ENCODE measurements around the gene MSH5. TPM values are rescaled to one million over a fixed set of nuclear protein-coding genes. Genes with fewer than 3 reads are reported as not detected.
A peak's percentile ranks its signal among the peaks of the same experiment; 100 is the strongest.

Gene MSH5
- total and polyA plus RNA-seq, 2 of the 13 experiments (the other 11 are each of a cell fraction or from before 2014, with no cell fraction given): 10.2 to 38.7 TPM

DNA sequence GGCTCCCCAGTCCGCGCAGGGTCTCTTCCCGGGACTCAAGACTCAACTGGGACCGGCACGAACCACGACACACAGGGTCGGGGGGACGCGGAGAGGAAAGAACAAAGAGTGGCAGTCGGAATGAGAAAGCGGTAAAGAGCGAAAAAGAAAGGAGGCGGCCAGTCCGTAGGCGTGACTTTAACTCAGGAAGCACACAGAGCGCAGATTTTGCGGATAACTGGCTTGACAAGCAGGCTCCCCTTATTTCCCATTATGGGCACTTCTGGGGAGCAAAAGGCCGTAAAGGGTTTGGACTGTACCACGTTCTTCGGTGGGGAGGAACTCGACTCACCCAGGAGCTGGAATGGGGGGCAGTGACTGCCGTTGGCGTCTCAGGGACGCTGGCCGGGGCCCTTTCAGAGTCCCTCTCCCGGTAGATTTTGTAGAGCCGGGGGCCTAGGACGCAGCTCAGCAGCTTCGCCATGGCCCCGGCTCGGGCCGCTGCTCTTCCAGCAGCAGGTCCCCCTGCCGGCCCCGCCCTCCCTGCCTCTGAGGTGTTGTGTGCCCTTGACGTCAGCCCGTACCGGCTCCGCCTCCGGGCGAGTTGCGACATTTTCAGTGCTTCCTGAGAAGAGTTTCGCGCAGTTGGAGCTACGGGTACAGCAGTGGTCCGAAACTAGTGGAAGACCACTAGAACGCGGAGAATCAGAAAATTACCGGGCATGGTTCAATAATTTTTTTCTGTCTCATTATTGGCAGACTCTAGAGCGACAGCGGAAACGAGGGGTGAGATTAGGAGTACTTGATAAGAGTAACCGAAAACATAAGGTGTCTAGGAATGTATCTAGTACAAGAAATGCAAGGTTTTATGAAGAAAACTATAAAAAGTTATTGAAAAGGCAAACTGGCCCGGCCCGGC, 36.7 kb upstream of the MSH5 start, which contains the start of gene ABHD16A (continued):
- TF ChIP-seq, protein P1, sequence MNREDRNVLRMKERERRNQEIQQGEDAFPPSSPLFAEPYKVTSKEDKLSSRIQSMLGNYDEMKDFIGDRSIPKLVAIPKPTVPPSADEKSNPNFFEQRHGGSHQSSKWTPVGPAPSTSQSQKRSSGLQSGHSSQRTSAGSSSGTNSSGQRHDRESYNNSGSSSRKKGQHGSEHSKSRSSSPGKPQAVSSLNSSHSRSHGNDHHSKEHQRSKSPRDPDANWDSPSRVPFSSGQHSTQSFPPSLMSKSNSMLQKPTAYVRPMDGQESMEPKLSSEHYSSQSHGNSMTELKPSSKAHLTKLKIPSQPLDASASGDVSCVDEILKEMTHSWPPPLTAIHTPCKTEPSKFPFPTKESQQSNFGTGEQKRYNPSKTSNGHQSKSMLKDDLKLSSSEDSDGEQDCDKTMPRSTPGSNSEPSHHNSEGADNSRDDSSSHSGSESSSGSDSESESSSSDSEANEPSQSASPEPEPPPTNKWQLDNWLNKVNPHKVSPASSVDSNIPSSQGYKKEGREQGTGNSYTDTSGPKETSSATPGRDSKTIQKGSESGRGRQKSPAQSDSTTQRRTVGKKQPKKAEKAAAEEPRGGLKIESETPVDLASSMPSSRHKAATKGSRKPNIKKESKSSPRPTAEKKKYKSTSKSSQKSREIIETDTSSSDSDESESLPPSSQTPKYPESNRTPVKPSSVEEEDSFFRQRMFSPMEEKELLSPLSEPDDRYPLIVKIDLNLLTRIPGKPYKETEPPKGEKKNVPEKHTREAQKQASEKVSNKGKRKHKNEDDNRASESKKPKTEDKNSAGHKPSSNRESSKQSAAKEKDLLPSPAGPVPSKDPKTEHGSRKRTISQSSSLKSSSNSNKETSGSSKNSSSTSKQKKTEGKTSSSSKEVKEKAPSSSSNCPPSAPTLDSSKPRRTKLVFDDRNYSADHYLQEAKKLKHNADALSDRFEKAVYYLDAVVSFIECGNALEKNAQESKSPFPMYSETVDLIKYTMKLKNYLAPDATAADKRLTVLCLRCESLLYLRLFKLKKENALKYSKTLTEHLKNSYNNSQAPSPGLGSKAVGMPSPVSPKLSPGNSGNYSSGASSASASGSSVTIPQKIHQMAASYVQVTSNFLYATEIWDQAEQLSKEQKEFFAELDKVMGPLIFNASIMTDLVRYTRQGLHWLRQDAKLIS (CRISPR knock-in tag; IDR thresholded peaks at IDR 0.05): no peak
- TF ChIP-seq MIER2 (CRISPR knock-in tag; IDR thresholded peaks at IDR 0.05) (peak; percentile 11; the same call in 1 of the 2 replicates), KDM5B (CRISPR knock-in tag; IDR thresholded peaks at IDR 0.05; ENCODE audit: borderline replicate concordance) (peak; percentile 85), ZNF510 (CRISPR knock-in tag; IDR thresholded peaks at IDR 0.05; ENCODE audit: low read depth) (peak; percentile 39; the same call in 1 of the 2 replicates), CENPT (CRISPR knock-in tag; IDR thresholded peaks at IDR 0.05; ENCODE audit: low read depth) (no peak), HNRNPUL1 (IDR thresholded peaks at IDR 0.05; ENCODE audit: low read depth, low read length) (no peak), HNF4A (CRISPR knock-in tag; IDR thresholded peaks at IDR 0.05) (peak; percentile 69), RORA (CRISPR knock-in tag; IDR thresholded peaks at IDR 0.05) (no peak), THAP11 (CRISPR knock-in tag; IDR thresholded peaks at IDR 0.05) (peak; percentile 93), EP300 (IDR thresholded peaks at IDR 0.05; ENCODE audit: low read depth in 2 of 2, low read length in 2 of 2) (peak; percentile 56 to 79; a peak in 3 of 4 replicates), EP300 (CRISPR knock-in tag; IDR thresholded peaks at IDR 0.05; ENCODE audit: borderline replicate concordance) (no peak), POLR2AphosphoS5 (IDR thresholded peaks at IDR 0.05; ENCODE audit: low read depth, low read length) (peak; percentile 92), HOXA3 (CRISPR knock-in tag; IDR thresholded peaks at IDR 0.05) (peak; percentile 96), RFXANK (CRISPR knock-in tag; IDR thresholded peaks at IDR 0.05) (peak; percentile 83; the same call in 1 of the 2 replicates)
- TF ChIP-seq, protein P2, sequence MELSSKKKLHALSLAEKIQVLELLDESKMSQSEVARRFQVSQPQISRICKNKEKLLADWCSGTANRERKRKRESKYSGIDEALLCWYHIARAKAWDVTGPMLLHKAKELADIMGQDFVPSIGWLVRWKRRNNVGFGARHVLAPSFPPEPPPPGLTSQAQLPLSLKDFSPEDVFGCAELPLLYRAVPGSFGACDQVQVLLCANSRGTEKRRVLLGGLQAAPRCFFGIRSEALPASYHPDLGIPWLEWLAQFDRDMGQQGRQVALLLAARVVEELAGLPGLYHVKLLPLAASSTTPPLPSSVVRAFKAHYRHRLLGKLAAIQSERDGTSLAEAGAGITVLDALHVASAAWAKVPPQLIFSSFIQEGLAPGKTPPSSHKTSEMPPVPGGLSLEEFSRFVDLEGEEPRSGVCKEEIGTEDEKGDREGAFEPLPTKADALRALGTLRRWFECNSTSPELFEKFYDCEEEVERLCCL (CRISPR knock-in tag; IDR thresholded peaks at IDR 0.05; ENCODE audit: borderline replicate concordance): no peak; the same call in 1 of the 2 replicates
- TF ChIP-seq, protein P3, sequence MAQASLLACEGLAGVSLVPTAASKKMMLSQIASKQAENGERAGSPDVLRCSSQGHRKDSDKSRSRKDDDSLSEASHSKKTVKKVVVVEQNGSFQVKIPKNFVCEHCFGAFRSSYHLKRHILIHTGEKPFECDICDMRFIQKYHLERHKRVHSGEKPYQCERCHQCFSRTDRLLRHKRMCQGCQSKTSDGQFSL (CRISPR knock-in tag; IDR thresholded peaks at IDR 0.05): no peak
- TF ChIP-seq, protein P4, sequence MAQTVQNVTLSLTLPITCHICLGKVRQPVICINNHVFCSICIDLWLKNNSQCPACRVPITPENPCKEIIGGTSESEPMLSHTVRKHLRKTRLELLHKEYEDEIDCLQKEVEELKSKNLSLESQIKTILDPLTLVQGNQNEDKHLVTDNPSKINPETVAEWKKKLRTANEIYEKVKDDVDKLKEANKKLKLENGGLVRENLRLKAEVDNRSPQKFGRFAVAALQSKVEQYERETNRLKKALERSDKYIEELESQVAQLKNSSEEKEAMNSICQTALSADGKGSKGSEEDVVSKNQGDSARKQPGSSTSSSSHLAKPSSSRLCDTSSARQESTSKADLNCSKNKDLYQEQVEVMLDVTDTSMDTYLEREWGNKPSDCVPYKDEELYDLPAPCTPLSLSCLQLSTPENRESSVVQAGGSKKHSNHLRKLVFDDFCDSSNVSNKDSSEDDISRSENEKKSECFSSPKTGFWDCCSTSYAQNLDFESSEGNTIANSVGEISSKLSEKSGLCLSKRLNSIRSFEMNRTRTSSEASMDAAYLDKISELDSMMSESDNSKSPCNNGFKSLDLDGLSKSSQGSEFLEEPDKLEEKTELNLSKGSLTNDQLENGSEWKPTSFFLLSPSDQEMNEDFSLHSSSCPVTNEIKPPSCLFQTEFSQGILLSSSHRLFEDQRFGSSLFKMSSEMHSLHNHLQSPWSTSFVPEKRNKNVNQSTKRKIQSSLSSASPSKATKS (CRISPR knock-in tag; IDR thresholded peaks at IDR 0.05): peak; percentile 72; the same call in 1 of the 2 replicates

Measured in HepG2 (cell line).